Forelimb muscle (tissue), 1 donor: ENCODE measurements around the gene ARMC5. TPM values are rescaled to one million over a fixed set of nuclear protein-coding genes. Genes with fewer than 3 reads are reported as not detected.
"Not testable (repeated sequence)": the region's sequence is repeated elsewhere in the genome, so short reads cannot be mapped to it uniquely, and the experiment has no call there.

ENCODE experiments used
- DNase-seq: peaks from one replicate; pipeline ENCODE4 v3.0.0-alpha.2; 2013; ENCODE audit warnings: low read depth
- polyA plus RNA-seq: library from polyadenylated mRNA; unstranded; fragments of 120-200 nt; gene quantifications from one replicate; pipeline ENCODE4 v1.2.1, GENCODE V29; 2013; ENCODE audit not compliant: insufficient read length

Gene ARMC5
- polyA plus RNA-seq, 1 donor = 8.2 TPM

- DNase-seq = no peak
These were observed 18.2 kb downstream of the ARMC5 start for GRCh38 chr16:31477220-31478216.

GRCh38 chr16:31478956-31479355 is 19.7 kb downstream of the ARMC5 start:
- no peak for DNase-seq

DNA sequence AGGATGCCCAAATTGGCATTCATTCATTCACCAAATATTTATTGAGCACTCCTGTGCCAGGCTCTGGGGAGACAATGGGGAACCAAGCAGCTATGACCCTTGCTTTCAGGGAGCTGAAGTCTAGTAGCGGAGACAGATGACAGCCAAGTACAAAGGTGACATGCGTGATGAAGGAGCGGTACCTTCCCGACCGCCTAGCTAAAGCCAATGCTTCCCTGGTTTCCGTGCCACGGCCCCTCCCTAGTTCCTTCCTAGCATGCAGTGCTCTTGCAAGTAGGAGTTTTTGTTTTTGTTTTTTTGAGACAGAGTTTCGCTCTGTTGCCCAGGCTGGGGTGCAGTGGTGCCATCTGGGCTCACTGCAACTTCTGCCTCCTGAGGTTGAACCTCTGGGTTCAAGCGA is 20.4 kb downstream of the ARMC5 start:
- no peak for DNase-seq

DNA sequence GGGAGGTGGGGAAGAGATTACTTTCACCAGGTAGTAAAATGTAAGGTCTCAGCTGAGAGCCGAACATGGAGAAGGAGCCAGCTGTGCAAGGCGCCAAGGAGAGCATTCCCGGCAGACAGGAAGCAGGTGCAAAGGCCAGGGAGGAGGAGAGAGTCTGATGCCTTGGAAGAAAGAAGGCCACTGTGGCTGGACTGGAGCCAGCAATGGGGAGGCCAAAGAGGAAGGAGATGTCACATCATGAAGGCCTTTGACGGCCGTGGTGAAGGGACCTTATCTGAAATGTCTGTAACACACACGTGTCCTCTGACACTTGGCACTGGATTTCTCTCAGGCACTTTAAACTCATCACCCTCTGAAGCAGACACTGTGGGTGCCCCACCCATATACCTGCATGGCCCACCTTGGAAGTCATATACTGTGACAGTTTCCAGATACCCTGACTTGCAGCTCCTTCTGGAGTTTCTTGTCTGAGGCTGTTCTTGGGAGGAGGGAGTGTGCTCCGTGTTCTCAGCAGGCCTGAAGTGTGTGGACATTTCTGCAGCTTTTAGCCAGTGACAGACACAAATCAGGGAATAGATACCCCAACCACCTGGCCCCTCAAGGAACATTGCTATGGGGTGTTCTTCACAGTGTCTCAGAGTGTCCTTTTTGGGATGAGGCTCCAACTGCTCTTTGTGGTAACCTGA is 21.7 kb downstream of the ARMC5 start:
- DNase-seq = no peak

DNA sequence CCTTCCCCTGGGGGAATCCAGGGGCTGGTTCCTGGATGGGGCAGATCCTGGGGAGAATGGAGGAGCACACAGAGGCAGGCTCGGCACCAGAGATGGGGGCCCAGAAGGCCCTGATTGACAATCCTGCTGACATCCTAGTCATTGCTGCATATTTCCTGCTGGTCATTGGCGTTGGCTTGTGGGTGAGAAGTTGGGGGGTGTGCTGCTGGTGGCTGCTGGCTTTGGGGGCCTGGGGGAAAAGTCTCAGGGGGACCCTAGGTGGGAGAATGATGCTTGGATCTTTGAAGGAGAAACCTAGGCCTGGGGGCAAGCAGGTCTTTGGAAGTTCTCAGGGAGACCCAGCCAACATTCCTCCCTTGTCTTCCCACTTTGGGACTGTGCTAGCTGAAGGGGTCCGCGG is 23.8 kb downstream of the ARMC5 start, which contains the start of gene SLC5A2:
TSS of gene SLC5A2 (plus strand) at position 43 of the 400 bp plus-strand sequence. CDS start at position 57, 14 bp downstream.
- DNase-seq = no peak

- DNase-seq = not testable (repeated sequence)
These were observed 24.7 kb downstream of the ARMC5 start for GRCh38 chr16:31484048-31484447.

GRCh38 chr16:31484491-31485171 is 25.3 kb downstream of the ARMC5 start:
- DNase-seq = no peak

GRCh38 chr16:31485571-31485970 is 26.3 kb downstream of the ARMC5 start:
- DNase-seq = no peak

DNA sequence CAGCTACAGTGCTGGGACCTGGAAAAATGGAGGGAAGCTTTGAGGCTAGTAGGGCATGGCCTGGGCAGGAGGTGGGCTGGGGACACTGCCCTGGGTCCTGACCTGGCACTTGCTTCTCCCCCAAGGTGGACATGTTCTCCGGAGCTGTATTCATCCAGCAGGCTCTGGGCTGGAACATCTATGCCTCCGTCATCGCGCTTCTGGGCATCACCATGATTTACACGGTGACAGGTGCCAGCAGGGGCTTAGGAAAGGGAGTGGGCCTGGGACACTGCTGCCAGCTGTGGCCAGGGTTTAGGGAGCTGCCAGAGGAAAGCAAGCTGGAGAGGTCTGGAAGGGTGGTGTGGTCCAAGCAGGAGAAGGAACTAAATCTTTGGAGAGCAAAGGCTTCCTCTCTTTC is 26.7 kb downstream of the ARMC5 start:
- no peak for DNase-seq

DNA sequence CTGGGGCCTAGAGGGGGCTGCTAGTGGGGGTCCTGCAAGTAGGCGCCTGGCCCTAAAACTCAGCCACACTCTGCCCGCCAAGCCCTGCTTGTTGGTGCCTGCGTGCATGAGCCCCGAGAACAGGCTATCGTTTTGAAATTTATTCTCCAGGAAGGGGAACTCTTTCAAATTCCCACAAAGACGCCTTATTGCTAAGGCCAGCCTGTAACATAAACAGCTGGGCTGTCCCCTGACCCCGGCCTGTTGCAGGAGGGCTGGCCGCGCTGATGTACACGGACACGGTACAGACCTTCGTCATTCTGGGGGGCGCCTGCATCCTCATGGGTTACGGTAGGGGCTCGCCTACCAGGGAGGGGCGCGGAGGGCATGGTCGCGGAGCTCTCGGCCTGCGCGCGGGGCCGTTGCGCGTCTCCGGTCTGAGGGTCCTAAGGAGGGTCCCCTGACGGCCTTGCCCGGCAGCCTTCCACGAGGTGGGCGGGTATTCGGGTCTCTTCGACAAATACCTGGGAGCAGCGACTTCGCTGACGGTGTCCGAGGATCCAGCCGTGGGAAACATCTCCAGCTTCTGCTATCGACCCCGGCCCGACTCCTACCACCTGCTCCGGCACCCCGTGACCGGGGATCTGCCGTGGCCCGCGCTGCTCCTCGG is 27.9 kb downstream of the ARMC5 start:
- DNase-seq = no peak

DNA sequence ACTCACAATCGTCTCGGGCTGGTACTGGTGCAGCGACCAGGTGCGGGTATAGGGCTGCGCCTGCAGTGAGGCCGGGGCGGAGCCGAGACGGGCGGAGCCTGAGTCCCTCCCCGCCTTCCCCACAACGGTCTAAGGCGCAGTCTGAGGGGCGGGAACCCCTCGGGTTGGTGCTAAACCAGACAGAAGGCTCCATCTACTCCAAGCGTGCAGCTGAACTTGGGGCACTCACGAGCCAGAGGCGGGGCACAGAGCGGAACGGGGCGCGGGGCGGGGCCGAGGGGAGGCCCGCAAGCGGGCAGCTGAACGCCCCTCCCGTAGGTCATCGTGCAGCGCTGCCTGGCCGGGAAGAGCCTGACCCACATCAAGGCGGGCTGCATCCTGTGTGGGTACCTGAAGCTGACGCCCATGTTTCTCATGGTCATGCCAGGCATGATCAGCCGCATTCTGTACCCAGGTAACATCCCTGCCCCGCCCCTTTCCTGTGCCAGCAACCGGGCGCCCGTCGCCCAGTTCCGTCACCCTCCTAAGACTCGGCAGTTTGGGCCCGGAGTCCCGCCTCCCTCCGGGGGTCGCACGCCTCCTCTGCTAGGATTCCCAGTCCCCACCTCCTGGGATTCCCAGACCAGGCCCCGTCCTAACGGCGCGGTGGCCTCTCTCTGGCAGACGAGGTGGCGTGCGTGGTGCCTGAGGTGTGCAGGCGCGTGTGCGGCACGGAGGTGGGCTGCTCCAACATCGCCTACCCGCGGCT is 28.6 kb downstream of the ARMC5 start:
- no peak for DNase-seq

- DNase-seq = no peak
These were observed 29.4 kb downstream of the ARMC5 start for GRCh38 chr16:31488468-31489297.

GRCh38 chr16:31489298-31489564 is 29.9 kb downstream of the ARMC5 start:
- no peak for DNase-seq

DNA sequence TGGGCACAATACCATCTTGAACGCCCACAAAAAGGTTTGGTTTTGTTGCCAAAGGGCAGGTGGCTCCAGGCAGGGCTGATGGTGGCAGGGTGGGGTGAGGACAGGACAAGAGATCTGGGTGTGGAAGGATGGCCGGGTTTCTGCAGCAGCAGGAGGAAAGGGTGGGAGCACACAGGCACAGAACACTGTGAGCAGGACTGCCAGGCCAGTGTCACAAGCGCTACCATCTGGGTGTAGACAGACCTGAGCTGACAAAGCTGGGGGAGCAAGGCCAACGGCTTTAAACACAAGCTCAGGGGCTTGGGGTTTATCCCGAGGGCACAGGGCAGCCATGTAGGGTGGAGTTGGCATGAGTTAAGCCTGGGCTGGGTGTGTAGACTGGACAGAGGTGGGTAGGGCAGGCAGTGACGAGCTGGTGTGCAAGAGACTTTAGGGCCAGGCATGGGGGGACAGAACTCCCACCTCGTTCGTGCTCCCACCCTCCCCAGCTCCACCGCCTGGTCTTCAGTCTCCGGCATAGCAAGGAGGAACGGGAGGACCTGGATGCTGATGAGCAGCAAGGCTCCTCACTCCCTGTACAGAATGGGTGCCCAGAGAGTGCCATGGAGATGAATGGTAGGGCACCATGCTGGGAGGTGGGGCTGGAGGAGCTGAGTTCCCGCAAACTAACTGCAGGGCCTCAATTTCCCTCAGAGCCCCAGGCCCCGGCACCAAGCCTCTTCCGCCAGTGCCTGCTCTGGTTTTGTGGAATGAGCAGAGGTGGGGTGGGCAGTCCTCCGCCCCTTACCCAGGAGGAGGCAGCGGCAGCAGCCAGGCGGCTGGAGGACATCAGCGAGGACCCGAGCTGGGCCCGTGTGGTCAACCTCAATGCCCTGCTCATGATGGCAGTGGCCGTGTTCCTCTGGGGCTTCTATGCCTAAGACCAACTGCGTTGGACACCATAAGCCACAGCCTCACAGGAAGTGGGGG is 30.6 kb downstream of the ARMC5 start:
- DNase-seq = no peak

- no peak for DNase-seq
These were observed 32.6 kb downstream of the ARMC5 start for GRCh38 chr16:31491778-31492418.

GRCh38 chr16:31493506-31494125 is 34.3 kb downstream of the ARMC5 start:
- no peak for DNase-seq

DNA sequence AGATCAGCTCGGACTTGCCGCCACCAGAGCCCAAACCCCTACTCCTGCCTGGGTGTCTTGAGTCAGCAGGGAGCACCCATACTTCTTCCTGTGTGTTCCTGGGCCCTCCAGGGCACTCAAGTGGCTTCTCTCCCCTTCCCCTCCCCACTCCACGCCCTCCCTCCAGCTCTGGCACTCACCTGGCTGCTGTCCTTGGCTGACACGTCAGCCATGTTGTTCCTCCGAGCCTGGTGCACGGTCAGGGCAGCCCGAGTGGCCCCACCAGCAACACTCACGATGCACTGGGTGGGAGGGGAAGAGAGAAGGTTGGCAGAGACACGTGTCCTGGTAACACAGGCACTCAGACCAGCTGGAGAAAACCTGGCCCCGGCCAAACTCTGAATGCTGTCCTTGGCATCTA is 37.4 kb downstream of the ARMC5 start:
- DNase-seq = no peak

- DNase-seq = no peak
These were observed 39.2 kb downstream of the ARMC5 start for GRCh38 chr16:31498493-31498892.
